H9 (cell line): Measurements from ENCODE around the gene UCHL1. TPM values are rescaled to one million over a fixed set of nuclear protein-coding genes. Genes with fewer than 3 reads are reported as not detected.

Experiments used
- DNase-seq: peaks from one replicate; pipeline ENCODE4 v3.0.0-alpha.2; 2017
- H2AFZ ChIP-seq: one replicate; pipeline ENCODE4 v1.6.1; 2013; ENCODE audit warnings: mild to moderate bottlenecking, low read length, control low read depth, moderate library complexity
- H2AK5ac ChIP-seq: 2 replicates; pipeline ENCODE4 v1.6.1; 2013; ENCODE audit warnings: low read length, control low read depth, mixed read lengths; ENCODE audit not compliant: insufficient read length
- H2BK120ac ChIP-seq: one replicate; pipeline ENCODE4 v1.6.1; 2013; ENCODE audit warnings: low read depth, mild to moderate bottlenecking, low read length, control low read depth, inconsistent platforms; ENCODE audit not compliant: poor library complexity, severe bottlenecking
- H2BK12ac ChIP-seq: 2 replicates; pipeline ENCODE4 v1.6.1; 2013; ENCODE audit warnings: low read length, control low read depth, mixed read lengths, low read depth; ENCODE audit not compliant: insufficient read length
- H2BK15ac ChIP-seq: 2 replicates; pipeline ENCODE4 v1.6.1; 2013; ENCODE audit warnings: low read depth, low read length, control low read depth
- H2BK20ac ChIP-seq: one replicate; pipeline ENCODE4 v1.6.1; 2013; ENCODE audit warnings: low read depth, mild to moderate bottlenecking, low read length, control low read depth, inconsistent platforms; ENCODE audit not compliant: poor library complexity, severe bottlenecking
- H2BK5ac ChIP-seq: 2 replicates; pipeline ENCODE4 v1.6.1; 2013; ENCODE audit warnings: low read length, control low read depth, mixed read lengths; ENCODE audit not compliant: insufficient read length
- H3K14ac ChIP-seq: 2 replicates; pipeline ENCODE4 v1.6.1; 2013; ENCODE audit warnings: low read length, control low read depth; ENCODE audit not compliant: insufficient read depth
- H3K18ac ChIP-seq: 2 replicates; pipeline ENCODE4 v1.6.1; 2013; ENCODE audit warnings: low read depth, mild to moderate bottlenecking, mixed read lengths, low read length, control low read depth; ENCODE audit not compliant: insufficient read length
- H3K23ac ChIP-seq: 2 replicates; pipeline ENCODE4 v1.6.1; 2013; ENCODE audit warnings: low read length, control low read depth, mixed read lengths, low read depth; ENCODE audit not compliant: insufficient read length
- H3K23me2 ChIP-seq: 2 replicates; pipeline ENCODE4 v1.6.1; 2013; ENCODE audit warnings: low read depth, mild to moderate bottlenecking, mixed read lengths, low read length, control low read depth; ENCODE audit not compliant: insufficient read length, poor library complexity, severe bottlenecking
- H3K27ac ChIP-seq: 2 replicates; pipeline ENCODE4 v1.5.1; 2013; ENCODE audit warnings: low read length, control low read depth, mixed read lengths, low read depth; ENCODE audit not compliant: insufficient read length
- H3K27me3 ChIP-seq: 2 replicates; pipeline ENCODE4 v1.6.1; 2013; ENCODE audit warnings: low read length, control low read depth, inconsistent platforms; ENCODE audit not compliant: insufficient read depth
- H3K4ac ChIP-seq: 2 replicates; pipeline ENCODE4 v1.6.1; 2013; ENCODE audit warnings: low read depth, mild to moderate bottlenecking, control low read depth, inconsistent platforms, low read length, moderate library complexity
- H3K4me1 ChIP-seq: 2 replicates; pipeline ENCODE4 v1.6.1; 2013; ENCODE audit warnings: low read length, control low read depth, inconsistent platforms; ENCODE audit not compliant: insufficient read depth
- H3K4me2 ChIP-seq: 2 replicates; pipeline ENCODE4 v1.6.1; 2013; ENCODE audit warnings: low read length, control low read depth, mixed read lengths; ENCODE audit not compliant: insufficient read length, insufficient read depth
- H3K56ac ChIP-seq: 2 replicates; pipeline ENCODE4 v1.6.1; 2013; ENCODE audit warnings: low read depth, mild to moderate bottlenecking, mixed read lengths, low read length, control low read depth; ENCODE audit not compliant: insufficient read length
- H3K79me1 ChIP-seq: 2 replicates; pipeline ENCODE4 v1.6.1; 2013; ENCODE audit warnings: low read depth, mild to moderate bottlenecking, moderate library complexity, low read length, control low read depth, inconsistent platforms; ENCODE audit not compliant: insufficient read depth, poor library complexity, severe bottlenecking
- H3K79me2 ChIP-seq: 2 replicates; pipeline ENCODE4 v1.6.1; 2013; ENCODE audit warnings: low read length, control low read depth, inconsistent platforms; ENCODE audit not compliant: insufficient read depth
- H3K9ac ChIP-seq: 2 replicates; pipeline ENCODE4 v1.6.1; 2013; ENCODE audit warnings: low read length, control low read depth, mixed read lengths; ENCODE audit not compliant: insufficient read length; ENCODE audit errors: extremely low read depth
- H3K9me3 ChIP-seq: one replicate; pipeline ENCODE4 v1.6.1; 2013; ENCODE audit warnings: low read depth, low read length, inconsistent platforms; ENCODE audit not compliant: control insufficient read depth
- H3T11ph ChIP-seq: one replicate; pipeline ENCODE4 v1.6.1; 2013; ENCODE audit warnings: mild to moderate bottlenecking, low read length, control low read depth, inconsistent platforms
- H4K20me1 ChIP-seq: one replicate; pipeline ENCODE4 v1.6.1; 2013; ENCODE audit not compliant: control insufficient read depth, insufficient read length, insufficient read depth
- H4K5ac ChIP-seq: 2 replicates; pipeline ENCODE4 v1.6.1; 2013; ENCODE audit warnings: low read depth, mild to moderate bottlenecking, mixed read lengths, low read length, control low read depth; ENCODE audit not compliant: insufficient read length
- H4K8ac ChIP-seq: replicated peaks from 2 replicates; pipeline ENCODE4 v1.6.1; 2013; ENCODE audit warnings: low read length, control low read depth, mixed read lengths, low read depth; ENCODE audit not compliant: insufficient read length
- H4K91ac ChIP-seq: 2 replicates; pipeline ENCODE4 v1.6.1; 2013; ENCODE audit warnings: low read depth, mild to moderate bottlenecking, moderate library complexity, mixed read lengths, low read length, control low read depth; ENCODE audit not compliant: insufficient read length
- H3K27ac Mint-ChIP-seq, 3 experiments: 2 replicates in 2 of 3; 3 replicates in 1 of 3; pipeline ENCODE4 v1.8.0; 2020 to 2021; ENCODE audit warnings: mixed read lengths in 3 of 3, mild to moderate bottlenecking in 1 of 3, moderate library complexity in 1 of 3
- H3K27me3 Mint-ChIP-seq: 2 replicates; pipeline ENCODE4 v1.8.0; 2021; ENCODE audit warnings: low read depth, mild to moderate bottlenecking, moderate library complexity, mixed read lengths
- H3K36me3 Mint-ChIP-seq, 3 experiments: 2 replicates in 2 of 3; 3 replicates in 1 of 3; pipeline ENCODE4 v1.8.0; 2020 to 2021; ENCODE audit warnings: low read depth in 3 of 3, mixed read lengths in 3 of 3; ENCODE audit not compliant: insufficient read depth in 1 of 3
- H3K4me1 Mint-ChIP-seq, 2 experiments: 2 replicates each; pipeline ENCODE4 v1.8.0; 2020; ENCODE audit warnings: mixed read lengths in 2 of 2
- H3K4me3 Mint-ChIP-seq, 2 experiments: 2 replicates in 1 of 2; 3 replicates in 1 of 2; pipeline ENCODE4 v1.8.0; 2020 to 2021; ENCODE audit warnings: mild to moderate bottlenecking in 2 of 2, mixed read lengths in 2 of 2, moderate library complexity in 1 of 2
- H3K9me3 Mint-ChIP-seq, 2 experiments: 2 replicates in 1 of 2; 3 replicates in 1 of 2; pipeline ENCODE4 v1.8.0; 2020; ENCODE audit warnings: mild to moderate bottlenecking in 2 of 2, mixed read lengths in 2 of 2, moderate library complexity in 1 of 2
- CTCF ChIP-seq: fragments of 200-600 bp; sonication (generic); conservative IDR thresholded peaks from 3 replicates; pipeline ENCODE4 v1.8.0; 2021; ENCODE audit warnings: antibody characterized with exemption, mild to moderate bottlenecking
- WGBS: extraction: QIAGEN DNeasy Blood & Tissue Kit; methylation state at CpG from one replicate; pipeline ENCODE4 v1.1.7; 2013; ENCODE audit warnings: missing lambda C conversion rate, low lambda C conversion rate, mixed read lengths; ENCODE audit not compliant: insufficient read length; ENCODE audit errors: extremely low coverage; 5-methylcytosine and 5-hydroxymethylcytosine counted together
- total RNA-seq: library from RNA; stranded (reverse); gene quantifications from 2 replicates; pipeline ENCODE4 v1.2.1, GENCODE V29; 2021

UCHL1 gene
- total RNA-seq, 1 experiment from 2014 or later, result 513 TPM

GRCh38 chr4:41287852-41288251 is 31.1 kb downstream of the UCHL1 start:
- H3K23ac ChIP-seq, result no peak overlapping the region
- no peak overlapping the region for H4K5ac ChIP-seq
- no peak overlapping the region for H4K91ac ChIP-seq
- no peak overlapping the region for H2BK5ac ChIP-seq
- no peak overlapping the region for H3K4me3 Mint-ChIP-seq
- no peak overlapping the region for H3K14ac ChIP-seq
- H2AK5ac ChIP-seq, result no peak overlapping the region
- H4K8ac ChIP-seq, result no peak overlapping the region
- H3K79me2 ChIP-seq, result no peaks in the 10 kb centered on the region
- H3K4me1 ChIP-seq, result no peaks in the 10 kb centered on the region
- H2AFZ ChIP-seq, result no peak overlapping the region
- H3K9ac ChIP-seq, result no peak overlapping the region
- no peak overlapping the region for H2BK12ac ChIP-seq
- no peak overlapping the region for H3K4me2 ChIP-seq
- no peak overlapping the region for H3K56ac ChIP-seq
- no peaks in the 10 kb centered on the region for H4K20me1 ChIP-seq
- H3K79me1 ChIP-seq, result no peaks in the 10 kb centered on the region
- H3K4me1 Mint-ChIP-seq, result no peaks in the 10 kb centered on the region
- H3K23me2 ChIP-seq, result no peaks in the 10 kb centered on the region
- no peak overlapping the region for H3K18ac ChIP-seq
- H3K27me3 ChIP-seq, result no peaks in the 10 kb centered on the region
- no peak overlapping the region for H3K27ac ChIP-seq
- H2BK120ac ChIP-seq, result no peak overlapping the region
- no peak overlapping the region for H2BK20ac ChIP-seq
- H2BK15ac ChIP-seq, result no peak overlapping the region
- TF ChIP-seq CTCF, result no peak
- no CpG with 5 or more reads among the region's 10 CpGs for WGBS
- no peak overlapping the region for H3K27ac Mint-ChIP-seq
- peaks cover 19 to 24% of the 10 kb centered on the region in 2 experiments for H3K9me3 Mint-ChIP-seq
- H3K4ac ChIP-seq, result no peak overlapping the region
- peaks cover 1% of the 10 kb centered on the region; the same call in 1 of the 2 replicates for H3K27me3 Mint-ChIP-seq
- DNase-seq, result no peak
- peaks cover 7% of the 10 kb centered on the region for H3K9me3 ChIP-seq
- no peak overlapping the region for H3T11ph ChIP-seq
- peaks cover 6 to 15% (median 15%) of the 10 kb centered on the region in 3 experiments; a peak in 6 of 7 replicates for H3K36me3 Mint-ChIP-seq
